Myocyte (in vitro differentiated cells): ENCODE results near the gene IMPACT. TPM values are rescaled to one million over a fixed set of nuclear protein-coding genes. Genes with fewer than 3 reads are reported as not detected.

Source experiments
- DNase-seq: peaks from one replicate; pipeline ENCODE4 v3.0.0-alpha.2; 2012; ENCODE audit warnings: low read depth
- total RNA-seq: library from RNA; depleted of rRNA; stranded (reverse); fragments of >200 nt; gene quantifications from 2 replicates; pipeline ENCODE4 v1.2.3, GENCODE V29; 2014

Gene IMPACT
- total RNA-seq, 1 donor from 2014 or later, result 43.0 TPM

- DNase-seq, result no peak
Observed at GRCh38 chr18:24420551-24420950, 5.9 kb upstream of the IMPACT start.

- DNase-seq, result no peak
Observed at GRCh38 chr18:24421831-24422230, 4.6 kb upstream of the IMPACT start.

GRCh38 chr18:24426073-24426397, 435 bp upstream of the IMPACT start:
- DNase-seq, result no peak

GRCh38 chr18:24427484-24427883, 1.0 kb downstream of the IMPACT start:
- peak; percentile 8 for DNase-seq

GRCh38 chr18:24428709-24429108, 2.2 kb downstream of the IMPACT start:
- no peak for DNase-seq

- DNase-seq, result no peak
Observed at GRCh38 chr18:24429188-24429587, 2.7 kb downstream of the IMPACT start.

- DNase-seq, result no peak
Observed at GRCh38 chr18:24432618-24433017, 6.1 kb downstream of the IMPACT start.

- DNase-seq, result no peak
Observed at GRCh38 chr18:24436939-24437338, 10.5 kb downstream of the IMPACT start.

- no peak for DNase-seq
Observed at GRCh38 chr18:24443870-24444269, 17.4 kb downstream of the IMPACT start.

GRCh38 chr18:24446453-24446852, 20.0 kb downstream of the IMPACT start:
- no peak for DNase-seq

DNA sequence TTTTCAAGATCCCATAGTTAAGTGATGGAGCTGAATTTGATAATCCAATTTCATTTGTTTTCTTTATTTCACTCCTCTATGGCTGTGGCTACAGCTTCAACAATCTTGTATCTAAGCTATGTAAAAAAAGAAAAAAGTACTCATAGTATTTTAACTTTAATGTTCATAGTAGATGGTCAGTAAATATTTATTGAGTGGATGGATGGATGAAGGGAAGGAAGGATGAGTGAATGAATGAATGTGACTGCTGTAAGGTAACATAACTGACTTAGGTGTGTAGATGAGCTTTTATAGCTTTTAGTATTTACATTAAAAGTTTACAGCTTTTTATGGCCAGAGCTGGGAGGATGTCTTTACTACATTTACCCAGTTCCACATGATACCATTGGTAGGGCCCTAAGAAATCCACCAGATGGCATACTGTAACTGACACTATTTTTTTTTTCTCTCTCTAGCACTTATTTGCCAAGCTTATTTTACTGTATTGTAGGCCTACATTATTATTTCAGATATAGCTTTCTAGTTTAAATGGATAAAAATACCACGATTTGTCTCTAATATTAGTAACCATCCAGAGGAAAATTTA, 20.6 kb downstream of the IMPACT start:
- no peak for DNase-seq

GRCh38 chr18:24447961-24448360, 21.5 kb downstream of the IMPACT start:
- no peak for DNase-seq

DNA sequence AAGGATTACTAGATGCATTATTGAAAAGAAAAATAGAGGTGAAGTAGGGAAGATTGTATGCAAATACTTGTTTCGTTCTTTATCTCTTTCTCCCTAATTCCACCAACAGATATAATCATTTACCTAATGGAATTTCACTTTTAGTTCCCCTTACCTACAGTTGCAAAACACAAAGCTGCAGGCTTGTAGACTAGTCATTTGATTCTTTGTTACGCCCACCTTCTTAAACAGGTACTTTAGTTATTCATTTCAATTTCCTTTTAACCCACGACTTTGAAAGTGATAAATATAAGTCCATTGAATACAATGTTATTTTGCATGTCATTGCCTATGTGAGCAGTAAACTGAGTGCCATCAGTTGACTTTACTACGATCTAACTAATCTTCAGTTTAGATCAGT, 30.1 kb downstream of the IMPACT start:
- DNase-seq, result no peak

DNA sequence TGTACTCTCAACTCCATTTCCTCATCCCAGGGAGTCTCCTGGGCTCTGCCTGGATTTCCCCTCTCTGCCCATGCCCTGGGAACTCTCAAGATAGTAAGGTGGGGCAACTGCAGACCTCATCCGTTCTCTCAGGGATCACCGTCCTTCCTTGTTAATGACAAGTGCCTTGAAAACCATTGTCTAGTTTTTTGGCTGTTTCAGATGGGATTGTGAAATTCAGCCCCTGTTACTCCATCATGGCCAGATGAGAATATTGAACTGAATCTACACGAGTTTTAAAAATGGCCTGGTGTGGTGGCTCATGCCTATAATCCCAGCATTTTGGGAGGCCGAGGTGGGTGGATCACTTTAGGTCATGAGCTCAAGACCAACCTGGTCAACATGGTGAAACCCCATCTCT, 33.3 kb downstream of the IMPACT start:
- no peak for DNase-seq

- DNase-seq, result no peak
Observed at GRCh38 chr18:24460388-24460787, 33.9 kb downstream of the IMPACT start, which contains the start of gene HRH4. TSS of gene HRH4 (plus strand) at chr18:24460637. CDS start at chr18:24460729, 92 bp downstream.

DNA sequence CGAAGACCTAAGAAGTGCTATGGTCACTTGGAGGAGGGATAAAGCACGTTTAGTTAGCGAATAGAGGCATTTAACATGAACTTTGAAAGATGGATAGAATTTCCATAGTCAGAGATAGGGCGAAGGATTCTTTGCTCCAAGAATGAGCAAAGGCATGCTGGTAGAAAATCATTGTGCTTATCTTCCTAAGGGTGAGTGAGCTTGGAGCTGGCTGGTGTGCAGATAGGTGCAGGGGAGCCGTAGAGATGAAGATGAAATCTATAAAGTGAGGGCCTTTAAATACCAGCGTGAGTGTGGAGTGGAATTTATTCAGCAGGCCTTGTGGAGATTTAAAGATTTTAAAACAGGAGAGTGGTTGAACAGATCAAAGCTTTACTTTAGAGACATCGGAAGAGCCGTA, 35.5 kb downstream of the IMPACT start:
- no peak for DNase-seq

DNA sequence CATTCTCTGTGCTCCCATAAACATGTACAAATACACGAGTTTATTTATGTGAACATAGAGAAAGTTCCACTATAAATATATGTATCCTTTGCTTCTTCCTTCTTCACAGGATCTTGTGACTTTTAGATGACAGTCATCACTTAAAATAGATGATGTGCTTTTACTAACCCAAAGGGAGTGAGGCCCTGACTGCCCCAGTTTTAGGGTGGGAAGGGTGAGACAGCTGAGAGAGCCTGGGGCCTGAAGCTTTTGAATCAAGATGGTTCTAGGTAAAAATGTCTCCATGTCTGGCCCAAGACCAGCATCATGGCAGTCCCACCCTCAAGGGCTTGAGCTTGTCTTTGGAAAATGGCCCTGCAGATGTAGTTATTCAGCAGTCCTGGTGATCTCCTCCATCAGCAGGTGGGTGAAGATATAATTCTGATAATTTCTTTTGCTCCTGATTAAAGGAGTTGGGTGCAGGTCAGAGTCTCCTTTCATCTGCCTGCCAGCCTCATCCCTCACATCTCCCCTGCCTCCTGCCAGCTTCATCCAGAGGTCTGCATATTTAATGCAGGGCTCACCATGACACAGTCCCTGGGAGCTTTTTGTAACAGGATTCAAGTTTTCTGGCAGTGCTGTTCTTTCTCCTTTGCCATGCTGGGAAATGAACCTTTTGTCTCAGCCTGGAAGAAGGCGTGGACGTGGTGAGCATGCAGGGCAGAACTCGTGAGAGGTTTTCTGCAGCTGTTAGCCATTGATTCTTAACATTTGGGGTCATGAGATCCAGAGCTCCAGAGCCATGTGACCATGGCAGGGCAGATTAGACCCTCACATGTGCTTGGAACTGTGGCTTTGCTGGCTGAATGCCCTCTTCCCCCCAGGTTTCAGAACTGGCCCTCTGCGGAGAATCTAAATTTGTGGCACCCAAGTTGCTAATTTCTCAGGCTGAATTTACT, 36.6 kb downstream of the IMPACT start:
- DNase-seq, result peak; percentile 77

DNA sequence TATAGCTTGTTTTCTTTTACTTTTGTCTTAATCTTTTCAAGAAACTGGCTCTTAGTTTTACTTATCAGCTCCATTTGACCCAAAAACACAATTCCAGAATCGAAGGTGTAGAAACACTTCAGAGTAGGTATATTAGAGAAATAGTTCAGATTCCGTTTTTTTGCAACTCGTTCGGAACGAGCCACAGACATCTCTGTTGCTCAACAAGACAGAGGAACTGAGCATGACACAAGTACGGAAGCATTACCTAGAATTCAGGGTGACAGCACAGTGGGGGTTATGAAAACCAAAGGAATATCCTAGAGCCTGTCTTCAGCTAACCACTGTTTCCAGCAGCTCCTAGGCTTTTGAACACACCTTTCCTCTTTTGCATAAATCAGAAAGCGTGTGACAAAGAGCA, 39.0 kb downstream of the IMPACT start:
- DNase-seq, result no peak

- no peak for DNase-seq
Observed at GRCh38 chr18:24466771-24467170, 40.3 kb downstream of the IMPACT start.

- no peak for DNase-seq
Observed at GRCh38 chr18:24470022-24470618, 43.6 kb downstream of the IMPACT start.

GRCh38 chr18:24470805-24471204, 44.3 kb downstream of the IMPACT start:
- DNase-seq, result no peak

- DNase-seq, result no peak
Observed at GRCh38 chr18:24472591-24472990, 46.1 kb downstream of the IMPACT start.
